Stimulated activated CD8-positive, alpha-beta memory T cell treated with anti-CD3 and anti-CD28 coated beads, Interleukin-4, amount 100 ng/mL, for 48 hours (primary cell): ENCODE data around the gene ING5.

Experiments
- DNase-seq: peaks from one replicate; pipeline ENCODE4 v3.0.0-alpha.2; 2020

The ING5 gene

GRCh38 chr2:241764275-241765241, 62.7 kb downstream of the ING5 start:
- no peak for DNase-seq

GRCh38 chr2:241767464-241768250, 65.8 kb downstream of the ING5 start:
- DNase-seq = peak; percentile 18

GRCh38 chr2:241768251-241768711, 66.4 kb downstream of the ING5 start:
- no peak for DNase-seq

GRCh38 chr2:241768850-241769249, 67.0 kb downstream of the ING5 start:
- no peak for DNase-seq

- no peak for DNase-seq
These were observed 68.0 kb downstream of the ING5 start for GRCh38 chr2:241769819-241770184.

GRCh38 chr2:241770185-241770935, 68.5 kb downstream of the ING5 start:
- no peak for DNase-seq

- no peak for DNase-seq
These were observed 69.1 kb downstream of the ING5 start for GRCh38 chr2:241770936-241771285.

- DNase-seq = no peak
These were observed 69.6 kb downstream of the ING5 start for GRCh38 chr2:241771286-241772062.

- DNase-seq = no peak
These were observed 70.2 kb downstream of the ING5 start for GRCh38 chr2:241772063-241772499.

- DNase-seq = no peak
These were observed 71.9 kb downstream of the ING5 start for GRCh38 chr2:241773511-241774418.

- no peak for DNase-seq
These were observed 72.8 kb downstream of the ING5 start for GRCh38 chr2:241774419-241775222.

- no peak for DNase-seq
These were observed 73.7 kb downstream of the ING5 start for GRCh38 chr2:241775223-241776177.

- DNase-seq = no peak
These were observed 74.7 kb downstream of the ING5 start, which contains the start of gene GAL3ST2 for GRCh38 chr2:241776336-241777169. GAL3ST2 (plus strand) TSS chr2:241776822; CDS start chr2:241776956, 134 bp downstream.

GRCh38 chr2:241777170-241777685, 75.4 kb downstream of the ING5 start:
- no peak for DNase-seq

GRCh38 chr2:241777686-241778627, 76.1 kb downstream of the ING5 start:
- peak; percentile 22 for DNase-seq
